ENCODE measurements around the gene MYO1B. TPM values are rescaled to one million over a fixed set of nuclear protein-coding genes. Genes with fewer than 3 reads are reported as not detected.

MYO1B gene
- total RNA-seq, 2 donors from 2014 or later, result 74.7 to 79.4 TPM

GRCh38 chr2:191262436-191262835 is 17.2 kb downstream of the MYO1B start:
- Histone ChIP-seq H3K9me3 (no peaks in the 10 kb centered on the region), H3K27me3 (replicated peaks; ENCODE audit: insufficient read depth) (no peaks in the 10 kb centered on the region), H3K4me1 (ENCODE audit: control insufficient read depth in 1 of 2, low read depth in 2 of 2) (peaks cover 33 to 62% of the 10 kb centered on the region in 2 donors), H3K27ac (peak overlapping the region in 1 of 2 donors; percentile 24), H3K36me3 (no peaks in the 10 kb centered on the region), H3K4me3 (no peak overlapping the region)
- no peak for DNase-seq (ENCODE audit: low spot score)
- TF ChIP-seq CTCF (IDR thresholded peaks at IDR 0.05), result no peak
- no peak for ATAC-seq (ENCODE audit: insufficient number of reproducible peaks, low FRiP score, low read depth)

- TF ChIP-seq CTCF (IDR thresholded peaks at IDR 0.05), result no peak
- H3K4me1 ChIP-seq (ENCODE audit: control insufficient read depth in 1 of 2, low read depth in 2 of 2), result peaks cover 33 to 61% of the 10 kb centered on the region in 2 donors
- ATAC-seq (ENCODE audit: insufficient number of reproducible peaks, low FRiP score, low read depth) (no peak), DNase-seq (ENCODE audit: low spot score) (no peak)
- no peak overlapping the region for H3K4me3 ChIP-seq
- H3K36me3 ChIP-seq, result no peaks in the 10 kb centered on the region
- peak overlapping the region; percentile 18 to 24 for H3K27ac ChIP-seq
- H3K27me3 ChIP-seq (replicated peaks; ENCODE audit: insufficient read depth), result no peaks in the 10 kb centered on the region
- H3K9me3 ChIP-seq, result no peaks in the 10 kb centered on the region
Observed at GRCh38 chr2:191263050-191263449, 17.8 kb downstream of the MYO1B start.

GRCh38 chr2:191264647-191265081 is 19.5 kb downstream of the MYO1B start:
- Histone ChIP-seq H3K4me1 (ENCODE audit: control insufficient read depth in 1 of 2, low read depth in 2 of 2) (peaks cover 33 to 61% of the 10 kb centered on the region in 2 donors), H3K27ac (peak overlapping the region; percentile 78 to 89), H3K36me3 (no peaks in the 10 kb centered on the region), H3K4me3 (no peak overlapping the region), H3K9me3 (no peaks in the 10 kb centered on the region), H3K27me3 (replicated peaks; ENCODE audit: insufficient read depth) (no peaks in the 10 kb centered on the region)
- no peak for ATAC-seq (ENCODE audit: insufficient number of reproducible peaks, low FRiP score, low read depth)
- TF ChIP-seq CTCF (IDR thresholded peaks at IDR 0.05), result no peak
- no peak for DNase-seq (ENCODE audit: low spot score)

GRCh38 chr2:191265311-191266170 is 20.3 kb downstream of the MYO1B start:
- ATAC-seq (ENCODE audit: insufficient number of reproducible peaks, low FRiP score, low read depth) (peak; percentile 81), DNase-seq (ENCODE audit: low spot score) (peak; percentile 12)
- Histone ChIP-seq H3K27ac (peak overlapping the region; percentile 78 to 89), H3K36me3 (no peaks in the 10 kb centered on the region), H3K4me3 (peak overlapping the region; percentile 50), H3K4me1 (ENCODE audit: control insufficient read depth in 1 of 2, low read depth in 2 of 2) (peaks cover 37 to 62% of the 10 kb centered on the region in 2 donors), H3K9me3 (no peaks in the 10 kb centered on the region), H3K27me3 (replicated peaks; ENCODE audit: insufficient read depth) (no peaks in the 10 kb centered on the region)
- no peak for TF ChIP-seq CTCF (IDR thresholded peaks at IDR 0.05)

- H3K27me3 ChIP-seq (replicated peaks; ENCODE audit: insufficient read depth), result no peaks in the 10 kb centered on the region
- no peak for TF ChIP-seq CTCF (IDR thresholded peaks at IDR 0.05)
- peak overlapping the region; percentile 78 to 89 for H3K27ac ChIP-seq
- no peaks in the 10 kb centered on the region for H3K9me3 ChIP-seq
- peak overlapping the region; percentile 50 for H3K4me3 ChIP-seq
- no peak for ATAC-seq (ENCODE audit: insufficient number of reproducible peaks, low FRiP score, low read depth)
- peaks cover 43 to 62% of the 10 kb centered on the region in 2 donors for H3K4me1 ChIP-seq (ENCODE audit: control insufficient read depth in 1 of 2, low read depth in 2 of 2)
- no peak for DNase-seq (ENCODE audit: low spot score)
- no peaks in the 10 kb centered on the region for H3K36me3 ChIP-seq
Observed at GRCh38 chr2:191266201-191266600, 21.0 kb downstream of the MYO1B start.

All from thoracic aorta (tissue), 2 donors.